ENCODE data around the gene ZNHIT2. TPM values are rescaled to one million over a fixed set of nuclear protein-coding genes. Genes with fewer than 3 reads are reported as not detected.

ZNHIT2 gene
- total RNA-seq, 4 donors from 2014 or later: 7.5 to 24.4 (median 18.0) TPM

GRCh38 chr11:65160643-65161042, 43.1 kb upstream of the ZNHIT2 start:
- H3K36me3 ChIP-seq: no peaks in the 10 kb centered on the region
- no peak for DNase-seq (ENCODE audit: extremely low spot score)
- H3K4me3 ChIP-seq: no peak overlapping the region
- H3K27ac ChIP-seq (replicated peaks in 1 of 4): no peak overlapping the region
- intact Hi-C loops (cut with DNase I): no loop called here
- H3K4me1 ChIP-seq: peaks cover 0 to under 1% (median 0%) of the 10 kb centered on the region in 4 donors
- WGBS: 69% methylated on average over 3 of the region's 3 CpGs
- no peaks in the 10 kb centered on the region for H3K27me3 ChIP-seq
- TF ChIP-seq CTCF (IDR thresholded peaks at IDR 0.05): no peak
- TF ChIP-seq EP300 (IDR thresholded peaks at IDR 0.05): no peak
- TF ChIP-seq POLR2A (IDR thresholded peaks at IDR 0.05; ENCODE audit: low read depth): no peak
- no peak for TF ChIP-seq POLR2AphosphoS5 (IDR thresholded peaks at IDR 0.05)
- H3K9me3 ChIP-seq: no peaks in the 10 kb centered on the region

GRCh38 chr11:65159012-65159411, 41.5 kb upstream of the ZNHIT2 start:
- Histone ChIP-seq H3K4me1 (no peaks in the 10 kb centered on the region), H3K27ac (replicated peaks in 1 of 4) (no peak overlapping the region), H3K27me3 (no peaks in the 10 kb centered on the region), H3K4me3 (no peak overlapping the region), H3K36me3 (no peaks in the 10 kb centered on the region), H3K9me3 (no peaks in the 10 kb centered on the region)
- TF ChIP-seq POLR2A (IDR thresholded peaks at IDR 0.05; ENCODE audit: low read depth) (no peak), CTCF (IDR thresholded peaks at IDR 0.05) (no peak), EP300 (IDR thresholded peaks at IDR 0.05) (no peak)
- intact Hi-C loops (cut with DNase I): no loop called here
- DNase-seq (ENCODE audit: extremely low spot score): no peak
- WGBS: 69% methylated on average over 5 of the region's 5 CpGs

GRCh38 chr11:65157336-65157735, 39.8 kb upstream of the ZNHIT2 start:
- 72% methylated on average over 3 of the region's 3 CpGs for WGBS
- intact Hi-C loops (cut with DNase I): no loop called here
- no peak overlapping the region for H3K27ac ChIP-seq (replicated peaks in 1 of 4)
- H3K36me3 ChIP-seq: no peaks in the 10 kb centered on the region
- H3K4me3 ChIP-seq: no peak overlapping the region
- no peak for DNase-seq (ENCODE audit: extremely low spot score)
- no peaks in the 10 kb centered on the region for H3K27me3 ChIP-seq
- no peaks in the 10 kb centered on the region for H3K4me1 ChIP-seq
- TF ChIP-seq EP300 (IDR thresholded peaks at IDR 0.05): no peak
- no peak for TF ChIP-seq POLR2A (IDR thresholded peaks at IDR 0.05; ENCODE audit: low read depth)
- TF ChIP-seq CTCF (IDR thresholded peaks at IDR 0.05): no peak
- no peak for TF ChIP-seq POLR2AphosphoS5 (IDR thresholded peaks at IDR 0.05)
- H3K9me3 ChIP-seq: no peaks in the 10 kb centered on the region

GRCh38 chr11:65156926-65157325, 39.4 kb upstream of the ZNHIT2 start:
- WGBS: 90% methylated on average over 3 of the region's 3 CpGs
- no peak overlapping the region for H3K4me3 ChIP-seq
- H3K27ac ChIP-seq (replicated peaks in 1 of 4): no peak overlapping the region
- H3K9me3 ChIP-seq: no peaks in the 10 kb centered on the region
- H3K36me3 ChIP-seq: no peaks in the 10 kb centered on the region
- no peaks in the 10 kb centered on the region for H3K27me3 ChIP-seq
- no peaks in the 10 kb centered on the region for H3K4me1 ChIP-seq
- DNase-seq (ENCODE audit: extremely low spot score): no peak
- TF ChIP-seq POLR2AphosphoS5 (IDR thresholded peaks at IDR 0.05) (no peak), POLR2A (IDR thresholded peaks at IDR 0.05; ENCODE audit: low read depth) (no peak), CTCF (IDR thresholded peaks at IDR 0.05) (no peak), EP300 (IDR thresholded peaks at IDR 0.05) (no peak)
- intact Hi-C loops (cut with DNase I): no loop called here

- no peaks in the 10 kb centered on the region for H3K9me3 ChIP-seq
- H3K4me1 ChIP-seq: peaks cover 0 to under 1% (median 0%) of the 10 kb centered on the region in 4 donors
- DNase-seq (ENCODE audit: extremely low spot score): no peak
- intact Hi-C loops (cut with DNase I): no loop called here
- no peak overlapping the region for H3K4me3 ChIP-seq
- no peak for TF ChIP-seq EP300 (IDR thresholded peaks at IDR 0.05)
- TF ChIP-seq POLR2A (IDR thresholded peaks at IDR 0.05; ENCODE audit: low read depth): no peak
- TF ChIP-seq CTCF (IDR thresholded peaks at IDR 0.05): no peak
- no peak for TF ChIP-seq POLR2AphosphoS5 (IDR thresholded peaks at IDR 0.05)
- no peaks in the 10 kb centered on the region for H3K27me3 ChIP-seq
- H3K27ac ChIP-seq (replicated peaks in 1 of 4): no peak overlapping the region
- no peaks in the 10 kb centered on the region for H3K36me3 ChIP-seq
- 94% methylated on average over 3 of the region's 3 CpGs for WGBS
Observed at GRCh38 chr11:65156256-65156655, 38.8 kb upstream of the ZNHIT2 start.
